ENCODE data around the gene MAP4K2.
"Not testable (repeated sequence)": the region's sequence is repeated elsewhere in the genome, so short reads cannot be mapped to it uniquely, and the experiment has no call there.

Gene MAP4K2

DNA sequence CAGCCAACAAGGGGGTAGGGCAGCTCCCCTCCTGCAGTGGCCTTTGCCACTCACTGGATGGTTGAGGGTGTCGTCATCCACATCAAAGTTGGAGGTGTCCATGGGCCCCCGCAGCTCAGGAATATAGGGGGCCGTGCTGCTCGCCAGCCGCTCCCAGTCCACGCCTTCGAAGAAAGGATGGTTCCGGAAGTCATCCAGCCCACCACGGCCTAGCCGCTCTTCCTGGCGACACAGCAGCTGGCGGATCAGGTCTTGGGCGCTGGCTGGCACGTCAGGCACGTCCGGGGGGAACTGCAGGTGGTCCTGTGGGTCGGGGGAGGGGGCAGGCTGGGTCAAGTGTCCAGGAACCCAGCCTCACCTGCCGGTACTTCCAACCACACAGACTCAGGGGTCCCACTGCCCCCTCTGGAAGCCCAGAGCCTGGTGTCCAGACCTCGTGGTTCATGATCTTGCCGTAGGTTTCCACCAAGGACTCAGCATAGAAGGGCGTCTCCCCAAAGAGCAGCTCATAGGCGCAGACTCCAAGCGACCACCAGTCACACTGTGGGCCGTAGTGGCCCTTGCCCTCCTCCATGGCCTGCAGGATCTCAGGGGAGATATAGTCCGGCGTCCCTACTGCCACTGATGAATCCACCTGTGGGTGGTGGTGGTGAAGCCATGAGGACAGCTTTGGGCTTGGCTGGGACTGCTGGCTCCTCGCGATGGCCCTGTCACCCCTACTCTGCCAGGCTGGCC, 35.8 kb upstream of the MAP4K2 start:
- DNase-seq (ENCODE audit: low read depth in 4 of 4, low spot score in 1 of 4) = no peak

DNA sequence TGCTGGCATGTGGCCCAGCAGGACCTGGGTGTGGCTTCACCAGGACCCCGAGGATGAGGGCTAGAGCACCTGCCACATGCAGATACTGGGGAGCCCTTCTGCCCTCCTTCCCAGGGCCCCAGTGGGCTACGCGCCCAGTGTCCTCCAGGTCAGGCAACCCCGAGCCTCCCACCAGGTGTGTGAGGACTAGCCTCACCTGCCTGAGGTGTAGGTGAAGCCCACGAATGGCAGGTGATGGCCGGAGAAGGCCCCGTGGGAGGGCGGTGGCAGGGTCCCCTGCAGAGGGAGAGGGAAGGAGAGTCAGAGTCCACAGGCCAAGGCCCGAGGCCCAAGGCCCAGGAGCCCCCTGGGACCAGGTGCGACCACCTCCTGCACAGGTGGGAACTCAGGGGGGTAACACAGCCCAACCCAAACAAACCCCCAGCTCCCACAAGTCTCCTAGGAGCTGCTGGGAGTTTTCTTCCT, 34.9 kb upstream of the MAP4K2 start:
- DNase-seq (ENCODE audit: low read depth in 4 of 4, low spot score in 1 of 4) = no peak

DNA sequence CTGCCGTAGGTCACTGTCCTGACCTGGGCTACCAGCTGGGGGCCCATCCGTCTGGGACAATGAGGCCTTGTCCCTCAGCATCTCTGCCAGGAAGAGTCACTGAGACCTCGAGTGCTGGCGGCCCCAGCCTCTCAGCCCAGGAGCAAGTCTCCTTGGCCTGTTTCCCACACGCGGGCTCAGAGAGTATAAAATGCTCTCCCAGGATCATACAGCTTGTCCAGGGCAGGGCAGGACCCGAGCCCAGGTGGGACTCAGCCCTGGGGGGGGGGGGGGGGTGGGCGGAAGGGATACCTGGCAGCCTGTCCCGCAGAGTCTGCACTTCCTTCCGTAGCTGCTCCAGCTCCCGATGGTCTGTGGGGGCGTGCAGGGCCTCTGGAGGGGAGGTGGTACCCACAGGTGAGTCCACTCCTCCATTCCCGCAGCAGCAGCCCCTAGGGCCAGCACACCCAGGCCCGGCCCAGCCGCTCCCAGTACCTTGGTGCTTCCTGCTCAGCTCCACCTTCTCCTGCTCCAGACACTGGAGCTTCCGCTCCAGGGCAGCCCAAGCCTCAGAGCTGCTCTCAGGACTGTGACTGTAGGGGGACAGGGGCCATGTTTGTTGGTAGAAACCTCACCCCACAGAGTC, 33.5 kb upstream of the MAP4K2 start:
- DNase-seq (ENCODE audit: low read depth in 4 of 4, low spot score in 1 of 4) = no peak

DNA sequence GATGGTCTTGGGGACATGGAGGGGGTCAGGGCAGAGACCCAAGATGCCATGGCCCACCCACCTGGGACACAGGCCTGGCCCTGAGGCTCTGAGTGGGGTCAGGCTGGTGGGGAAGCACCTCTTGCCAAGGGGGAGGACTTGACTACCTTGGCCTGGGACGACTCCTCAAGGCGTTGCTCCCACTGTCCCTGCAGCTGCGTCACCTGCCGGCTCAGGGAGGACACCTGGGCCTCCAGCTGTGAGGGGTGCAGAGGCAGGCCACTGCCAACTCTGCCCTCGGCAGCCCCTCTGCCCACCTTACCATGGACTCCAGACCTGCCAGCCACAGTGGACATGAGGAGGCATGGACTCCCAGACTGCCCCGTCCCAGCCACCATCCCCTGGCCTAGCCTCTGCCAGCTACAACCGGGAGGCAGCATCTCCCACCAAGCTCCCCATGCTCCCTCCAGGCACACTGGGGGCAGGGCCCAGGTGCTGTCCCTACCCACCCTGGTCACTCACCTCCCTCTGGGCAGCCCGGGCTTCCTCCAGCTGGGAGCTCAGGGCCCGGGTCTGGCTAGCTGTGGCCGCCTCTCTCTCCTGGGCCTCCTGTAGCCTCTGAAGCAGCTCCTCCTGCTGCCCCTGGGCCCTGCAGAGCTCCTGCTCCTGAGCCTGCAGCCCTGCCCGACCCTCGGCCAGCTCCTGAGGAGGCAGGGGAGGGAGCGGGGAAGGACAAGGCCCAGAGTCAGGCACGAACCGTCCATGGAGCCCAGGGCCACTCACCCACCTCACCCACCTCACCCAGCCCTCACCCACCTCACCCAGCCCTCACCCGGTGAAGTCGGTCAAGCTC, 32.8 kb upstream of the MAP4K2 start:
- no peak for DNase-seq (ENCODE audit: low read depth in 4 of 4, low spot score in 1 of 4)

DNA sequence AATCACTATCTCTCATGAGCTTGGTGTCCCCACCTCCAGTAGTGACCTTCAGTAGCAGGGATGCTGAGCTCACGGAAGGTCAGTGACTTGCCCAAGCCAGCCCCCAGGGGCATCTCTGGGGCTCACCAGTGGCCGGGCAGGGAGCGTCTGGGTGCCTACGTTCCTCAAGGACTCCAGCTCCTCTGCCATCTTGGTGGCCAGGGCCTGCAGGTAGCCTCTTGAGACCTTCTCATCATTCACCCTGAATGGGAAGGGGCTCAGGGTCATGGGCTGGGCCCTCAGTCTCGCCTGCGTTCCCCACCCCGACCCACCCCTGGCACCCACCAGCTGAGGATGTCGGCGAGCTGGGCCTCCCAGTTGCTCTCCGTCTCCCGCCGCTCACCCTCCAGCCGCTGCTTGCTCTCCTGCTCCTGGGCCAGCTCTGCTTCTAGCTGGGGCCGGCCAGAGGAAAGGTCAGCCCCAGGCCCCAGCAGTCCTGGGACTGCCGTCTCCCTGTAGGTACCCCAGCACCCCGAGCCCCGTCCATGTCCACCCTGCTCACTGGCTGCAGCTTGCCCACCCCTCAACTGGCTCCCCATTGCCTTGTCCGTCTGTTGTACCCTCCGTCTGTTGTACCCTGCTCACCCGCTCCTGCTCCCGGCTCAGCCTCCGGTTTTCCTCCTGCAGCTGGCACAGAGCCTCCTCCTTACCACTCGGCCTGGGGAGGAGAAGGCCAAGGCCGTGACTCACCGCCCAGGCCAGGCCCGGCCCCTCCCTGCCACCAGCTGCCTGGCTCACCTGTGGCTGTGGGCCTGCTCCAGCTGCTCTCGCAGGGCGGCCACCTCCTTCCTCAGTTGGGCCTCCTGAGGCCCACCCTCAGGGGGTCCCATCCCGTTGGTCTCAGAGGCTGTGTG, 32.0 kb upstream of the MAP4K2 start:
- no peak for DNase-seq (ENCODE audit: low read depth in 4 of 4, low spot score in 1 of 4)

DNA sequence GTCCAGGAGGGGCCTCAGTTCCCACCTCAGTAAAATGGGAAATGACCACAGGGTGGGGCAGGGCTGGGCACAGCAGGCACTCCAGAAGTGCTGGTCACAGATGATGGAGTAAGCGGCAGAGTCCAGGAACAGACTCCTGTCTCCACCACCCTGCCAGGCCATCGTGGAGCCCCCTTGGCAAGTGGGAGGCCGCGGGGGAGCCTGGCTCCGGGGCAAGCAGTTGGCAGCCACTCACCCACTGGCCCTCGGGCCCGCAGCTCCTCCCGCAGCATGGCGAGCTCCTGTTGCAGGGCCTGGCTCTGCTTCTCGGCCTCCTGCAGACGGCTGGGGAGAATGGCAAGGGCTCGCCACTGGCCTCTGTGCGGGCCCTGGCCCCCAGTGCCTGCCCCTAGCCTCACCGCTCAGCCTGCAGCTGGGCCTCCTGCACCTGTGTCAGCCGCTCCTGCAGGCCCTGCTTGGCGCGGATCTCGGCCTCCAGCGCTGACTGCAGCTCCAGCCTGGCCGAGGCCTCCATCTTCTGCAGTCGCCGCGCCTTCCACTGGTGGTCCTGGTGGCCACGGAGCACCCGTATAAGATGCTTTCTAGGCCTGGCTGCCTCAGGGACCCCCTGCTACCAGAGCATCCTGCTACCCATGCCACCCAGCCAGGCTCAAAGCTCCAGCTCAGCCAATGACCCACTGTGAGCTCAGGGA, 31.2 kb upstream of the MAP4K2 start:
- no peak for DNase-seq (ENCODE audit: low read depth in 4 of 4, low spot score in 1 of 4)

DNA sequence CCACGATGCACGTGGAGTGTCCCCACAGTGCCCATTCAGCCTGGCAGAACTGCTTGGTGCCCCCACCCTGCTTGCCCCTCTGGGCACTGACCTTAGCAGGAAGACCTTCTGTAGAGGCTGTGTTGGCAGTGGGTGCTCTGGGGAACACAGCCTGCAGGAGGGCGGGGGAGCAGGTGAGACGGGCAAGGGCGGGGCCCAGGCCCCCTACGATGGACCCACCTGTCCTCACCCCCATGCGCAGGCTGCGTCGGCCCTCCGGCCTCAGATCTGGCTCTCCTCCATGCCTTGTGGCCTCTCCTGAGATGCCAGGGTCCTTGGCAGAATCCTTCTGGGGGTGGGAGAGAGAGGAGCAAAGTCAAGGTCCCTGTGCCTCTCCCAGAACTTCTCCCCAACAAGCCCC, 30.5 kb upstream of the MAP4K2 start:
- no peak for DNase-seq (ENCODE audit: low read depth in 4 of 4, low spot score in 1 of 4)

DNA sequence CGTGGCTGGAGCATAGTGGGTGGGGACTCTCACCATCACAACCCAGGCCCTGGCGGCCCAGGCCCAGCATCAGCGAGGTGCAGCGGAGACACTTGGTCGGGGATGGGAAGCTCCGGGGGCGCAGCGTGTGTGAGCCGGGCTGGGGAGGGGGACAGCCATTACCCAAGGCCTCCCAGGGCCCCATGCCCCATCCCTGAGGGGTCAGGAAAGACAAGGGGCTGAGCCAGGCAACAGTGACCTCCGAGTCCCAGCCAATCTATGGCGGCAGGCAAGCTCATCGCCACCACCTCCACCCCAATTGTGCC, 30.1 kb upstream of the MAP4K2 start:
- no peak for DNase-seq (ENCODE audit: low read depth in 4 of 4, low spot score in 1 of 4)

DNA sequence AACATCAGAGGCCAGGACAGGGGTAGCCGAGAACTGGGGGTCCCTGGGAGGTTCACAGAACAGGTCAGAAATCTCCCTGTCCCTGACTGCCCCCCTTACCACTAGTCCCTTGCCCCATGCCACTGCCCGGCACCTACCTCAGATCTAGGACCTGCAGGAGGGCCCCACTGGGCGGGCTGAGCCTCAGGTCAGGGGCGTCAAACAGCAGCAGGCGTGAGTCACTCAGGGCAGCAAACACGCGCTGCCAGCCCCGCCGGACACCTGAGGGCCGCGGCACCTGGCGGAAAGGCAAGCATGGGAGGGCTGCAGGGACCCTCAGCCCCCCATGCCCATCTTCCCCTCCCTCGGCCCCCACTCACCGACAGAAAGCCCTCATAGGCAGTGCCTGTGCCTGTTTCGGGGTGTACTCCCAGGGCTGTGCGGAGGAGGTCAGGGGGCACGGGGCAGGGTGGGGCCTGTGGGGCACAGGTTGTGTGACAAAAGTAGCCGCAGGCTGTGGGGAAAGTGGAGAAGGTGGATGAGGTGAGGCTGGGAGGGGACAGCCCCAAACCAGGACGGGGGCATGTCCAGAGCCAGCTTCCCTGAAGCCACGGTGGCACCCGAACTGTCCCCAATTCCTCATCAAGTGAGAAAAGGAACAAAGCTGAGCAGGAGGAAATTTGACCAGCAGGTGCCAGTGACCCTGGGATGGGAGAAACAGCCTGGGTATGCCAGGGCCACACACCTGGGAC, 29.6 kb upstream of the MAP4K2 start:
- no peak for DNase-seq (ENCODE audit: low read depth in 4 of 4, low spot score in 1 of 4)

DNA sequence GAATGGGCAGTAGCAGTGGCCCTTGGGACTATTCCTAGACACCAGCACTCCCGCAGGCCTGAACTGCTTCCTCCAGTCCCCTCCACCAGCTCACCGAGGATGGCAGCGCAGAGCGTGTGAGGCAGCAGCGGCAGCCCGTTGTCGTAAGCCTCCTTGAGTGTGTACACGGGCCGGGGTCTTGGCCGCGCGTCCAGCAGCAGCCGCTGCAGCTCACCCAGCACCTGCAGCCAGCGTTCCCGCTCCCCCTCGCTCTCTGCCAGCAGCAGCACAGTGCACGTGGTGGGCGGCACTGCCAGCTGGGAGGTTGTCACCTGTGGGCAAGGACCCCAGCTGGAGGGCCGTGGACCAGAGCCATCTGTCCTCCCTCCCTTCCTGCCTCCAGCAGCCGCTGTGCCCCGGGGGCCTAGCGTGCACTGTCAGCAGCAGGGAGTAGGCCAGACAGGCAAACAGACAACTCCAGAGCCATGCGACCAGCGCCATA, 28.4 kb upstream of the MAP4K2 start:
- no peak for DNase-seq (ENCODE audit: low read depth in 4 of 4, low spot score in 1 of 4)

DNA sequence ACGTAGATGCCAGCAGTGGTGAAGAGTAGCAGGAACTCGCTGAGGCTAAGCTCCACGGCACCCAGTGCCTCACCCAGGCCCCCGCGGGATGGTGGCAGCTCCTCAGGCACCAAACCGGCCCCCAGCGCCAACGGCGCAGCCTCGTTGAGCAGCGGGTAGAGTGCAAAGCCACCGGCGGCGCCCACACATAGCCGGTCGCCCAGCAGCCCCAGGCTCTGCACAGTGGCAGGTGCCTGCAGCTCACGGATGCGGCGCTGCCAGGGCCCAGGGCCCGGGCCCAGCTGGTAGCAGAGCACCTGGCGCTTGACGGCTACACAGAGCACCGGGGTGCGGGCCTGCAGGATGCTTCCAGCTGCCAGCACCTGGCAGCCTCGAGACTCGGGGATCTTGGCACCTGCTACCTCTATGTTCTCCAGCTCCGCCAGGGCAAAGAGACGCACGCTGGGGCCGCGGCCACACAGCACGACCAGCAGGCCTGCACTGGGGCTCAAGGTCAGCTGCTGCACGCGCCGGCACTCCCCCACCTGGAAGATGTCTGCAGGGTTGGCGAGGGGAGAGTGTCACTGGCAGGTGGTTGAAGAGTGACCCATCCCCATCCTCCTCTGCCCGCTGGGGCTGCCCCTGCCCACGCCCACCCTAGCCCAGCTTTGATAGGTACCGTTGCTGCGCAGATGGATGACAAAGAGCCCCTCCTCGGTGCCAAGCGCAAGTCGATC, 26.7 kb upstream of the MAP4K2 start:
- no peak for DNase-seq (ENCODE audit: low read depth in 4 of 4, low spot score in 1 of 4)

DNA sequence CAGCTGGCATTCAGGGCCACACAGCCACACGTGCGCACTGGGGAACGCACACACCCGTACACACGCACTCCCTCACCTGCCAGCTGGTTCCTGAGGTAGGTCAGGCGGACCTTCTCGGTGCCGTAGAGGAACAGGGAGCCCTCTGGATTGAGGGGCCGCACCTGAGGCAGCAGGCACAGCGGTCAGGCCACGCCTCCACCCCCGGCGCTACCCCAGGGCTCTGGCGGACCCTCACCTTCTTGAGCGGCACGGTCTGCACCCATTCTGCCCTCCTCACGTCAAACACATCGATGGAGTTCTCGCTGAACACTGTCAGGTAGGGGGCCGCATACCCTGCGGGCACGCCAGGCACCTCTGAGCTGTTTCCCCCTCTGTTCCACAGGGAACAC, 24.4 kb upstream of the MAP4K2 start:
- DNase-seq (ENCODE audit: low read depth in 4 of 4, low spot score in 1 of 4) = no peak

DNA sequence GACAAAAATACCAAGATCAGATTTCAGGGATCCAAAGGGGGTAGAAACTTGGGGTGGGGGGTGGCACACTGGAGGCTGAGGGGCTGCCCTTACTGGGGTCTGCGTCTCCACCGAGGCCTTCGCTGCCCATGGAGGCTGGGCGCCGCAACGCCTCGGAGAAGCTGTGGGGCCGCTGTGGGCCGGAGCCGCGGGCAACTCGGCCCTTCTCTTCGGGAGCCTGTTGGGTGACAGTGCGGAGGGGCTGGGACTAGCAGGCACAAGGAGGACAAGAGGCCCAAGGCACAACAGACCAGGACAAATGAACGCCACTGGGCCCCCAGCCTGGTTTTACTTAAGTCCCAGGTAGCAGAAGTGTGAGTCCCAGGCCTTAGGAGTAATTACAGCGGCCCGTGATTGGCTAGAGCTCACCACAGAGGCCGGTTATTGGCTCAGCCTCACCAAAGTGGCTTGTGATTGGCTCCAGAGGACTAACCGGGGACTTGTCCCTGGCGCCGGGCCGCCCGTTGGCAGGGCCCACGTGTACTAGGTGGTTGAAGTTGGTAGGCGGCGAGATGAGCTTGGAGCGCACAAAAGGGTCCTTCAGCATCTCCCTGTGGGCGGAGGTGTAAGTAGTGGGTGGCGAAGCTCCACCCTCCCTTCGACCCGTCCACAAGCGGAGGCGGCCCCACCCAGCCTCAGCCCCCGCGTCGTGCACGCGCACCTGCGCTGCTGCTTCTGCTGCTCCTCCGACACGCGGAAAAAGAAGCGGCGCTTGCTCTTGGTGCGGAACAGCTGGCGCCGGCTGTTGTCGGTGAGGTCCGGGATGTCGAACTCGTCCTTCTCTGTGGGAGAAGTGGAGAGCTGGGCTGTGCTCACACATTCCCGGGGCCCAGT, 23.8 kb upstream of the MAP4K2 start:
- DNase-seq (ENCODE audit: low read depth in 4 of 4, low spot score in 1 of 4) = no peak

DNA sequence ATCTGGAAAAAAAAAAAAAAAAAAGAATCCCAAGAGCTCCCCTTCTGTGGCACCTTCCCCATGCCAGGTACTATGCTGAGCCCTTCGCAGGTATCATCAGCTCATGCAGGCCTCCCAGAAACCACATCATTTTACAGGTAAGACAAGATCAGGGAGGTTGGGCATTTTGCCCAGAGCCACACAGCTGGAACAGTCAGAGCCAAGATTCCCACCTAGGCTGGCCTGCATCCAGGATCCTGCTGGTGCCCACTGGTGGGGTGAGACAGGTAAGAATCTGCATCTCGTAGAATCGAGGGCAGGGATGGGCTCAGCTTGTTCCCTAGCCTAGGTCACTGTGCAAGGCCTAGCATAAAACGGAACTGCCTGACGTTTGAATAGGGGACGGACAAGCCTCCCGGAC, 23.0 kb upstream of the MAP4K2 start:
- no peak for DNase-seq (ENCODE audit: low read depth in 4 of 4, low spot score in 1 of 4)

DNA sequence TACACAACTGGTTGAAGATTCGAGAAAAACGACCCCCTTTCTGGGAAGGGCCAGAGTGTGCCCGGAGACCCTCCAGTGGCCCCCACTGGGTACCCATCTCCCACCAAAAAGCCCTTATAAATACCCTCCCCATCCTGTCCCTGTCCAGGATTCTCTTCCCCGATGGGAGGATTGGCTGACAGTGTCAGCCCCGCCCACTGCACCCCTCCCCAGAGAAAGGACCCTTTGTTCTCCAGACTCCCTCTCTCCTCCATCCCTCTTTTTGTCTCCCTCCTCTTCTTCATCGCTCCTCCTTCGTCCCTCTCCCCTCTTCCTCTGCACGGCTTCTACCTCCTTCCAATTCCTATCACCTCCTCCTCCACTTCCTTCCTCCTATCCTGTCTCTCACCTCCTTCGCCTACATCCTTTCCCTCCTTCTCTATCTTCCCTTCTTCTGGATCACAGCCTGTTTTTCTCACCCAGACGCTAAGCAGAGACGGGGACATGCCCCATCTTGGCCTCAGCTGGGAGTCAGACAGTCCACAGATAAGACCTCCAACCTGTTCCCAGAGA, 20.6 kb upstream of the MAP4K2 start:
- no peak for DNase-seq (ENCODE audit: low read depth in 4 of 4, low spot score in 1 of 4)

DNA sequence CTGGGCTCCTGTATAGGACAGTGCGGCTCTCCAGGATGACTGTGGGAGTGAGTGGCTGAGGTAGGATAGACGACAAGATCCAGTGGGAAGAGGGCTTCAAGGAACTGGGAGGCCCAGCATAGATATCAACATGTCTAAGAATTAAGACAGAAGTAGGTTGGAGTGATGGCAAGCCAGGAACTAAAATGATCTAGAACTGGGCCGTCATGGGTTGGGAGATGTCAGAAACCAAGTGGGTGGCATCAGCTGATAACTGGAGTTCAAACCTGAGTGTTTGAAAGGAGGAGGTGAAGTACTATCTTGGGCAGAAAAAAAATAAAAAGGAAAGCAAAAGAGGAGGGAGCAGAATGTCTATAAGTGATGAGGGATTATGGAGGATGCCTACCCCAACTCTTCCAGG, 14.5 kb upstream of the MAP4K2 start:
- DNase-seq (ENCODE audit: low read depth in 4 of 4, low spot score in 1 of 4) = no peak

DNA sequence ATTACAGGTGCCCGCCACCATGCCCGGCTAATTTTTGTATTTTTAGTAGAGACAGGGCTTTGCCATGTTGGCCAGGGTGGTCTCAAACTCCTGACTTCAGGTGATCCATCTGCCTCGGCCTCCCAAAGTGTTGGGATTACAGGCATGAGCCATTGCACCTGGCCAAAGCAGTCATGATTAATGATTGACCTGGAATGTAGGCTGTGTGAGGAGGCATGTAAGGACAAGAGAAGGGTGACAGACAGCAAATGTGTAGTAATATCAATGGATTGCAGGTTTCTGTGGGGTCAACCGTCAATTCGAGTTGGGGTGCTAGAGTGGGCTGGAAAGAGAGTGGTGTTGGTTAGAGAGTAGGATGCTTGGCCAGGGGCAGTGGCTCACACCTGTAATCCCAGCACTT, 12.4 kb upstream of the MAP4K2 start:
- DNase-seq (ENCODE audit: low read depth in 4 of 4, low spot score in 1 of 4) = not testable (repeated sequence)

DNA sequence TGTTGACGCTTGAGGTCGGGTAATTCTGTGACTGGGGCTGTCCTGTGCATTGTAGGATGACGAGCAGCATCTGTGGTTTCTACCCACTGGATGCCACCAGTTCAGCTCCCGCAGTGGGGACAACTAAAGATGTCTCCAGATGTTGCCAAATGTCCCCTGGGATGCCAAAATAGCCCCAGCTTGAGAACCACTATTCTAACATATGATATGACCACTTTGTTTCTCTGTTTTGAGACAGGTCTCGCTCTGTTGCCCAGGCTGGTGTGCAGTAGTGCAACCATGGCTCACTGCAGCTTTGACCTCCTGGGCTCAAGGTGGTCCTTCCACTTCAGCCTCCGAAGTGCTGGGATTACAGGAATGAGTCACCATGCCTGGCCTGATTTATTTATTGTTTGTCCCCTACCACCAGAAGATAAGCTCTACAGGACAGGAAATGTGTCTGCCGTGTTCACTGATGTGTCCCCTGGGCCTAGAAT, 11.7 kb upstream of the MAP4K2 start:
- no peak for DNase-seq (ENCODE audit: low read depth in 4 of 4, low spot score in 1 of 4)

Measured in stimulated activated CD4-positive, alpha-beta T cell treated with anti-CD3 and anti-CD28 coated beads, Interleukin-1b, Interleukin-23, amount 100 ng/mL, for 24 hours (primary cell).